HG02623 (cell line): ENCODE measurements around the gene JADE2.

Experiments used
- ATAC-seq: cut with Tn5 transposase; IDR thresholded peaks from one replicate; pipeline ENCODE4 v1.9.1; 2021; ENCODE audit warnings: moderate library complexity; ENCODE audit not compliant: unreplicated experiment

Gene JADE2

GRCh38 chr5:134527961-134528424, 2.5 kb downstream of the JADE2 start:
- no peak for ATAC-seq

GRCh38 chr5:134528556-134528955, 3.1 kb downstream of the JADE2 start:
- no peak for ATAC-seq

GRCh38 chr5:134529460-134529859, 4.0 kb downstream of the JADE2 start:
- no peak for ATAC-seq

GRCh38 chr5:134530301-134531077, 5.0 kb downstream of the JADE2 start:
- no peak for ATAC-seq

GRCh38 chr5:134533115-134533815, 7.8 kb downstream of the JADE2 start:
- ATAC-seq, result no peak

- ATAC-seq, result no peak
Observed at GRCh38 chr5:134534058-134534725, 8.7 kb downstream of the JADE2 start.

GRCh38 chr5:134534726-134535110, 9.2 kb downstream of the JADE2 start:
- ATAC-seq, result no peak

- ATAC-seq, result no peak
Observed at GRCh38 chr5:134536876-134537275, 11.4 kb downstream of the JADE2 start.

GRCh38 chr5:134537297-134537696, 11.8 kb downstream of the JADE2 start:
- no peak for ATAC-seq

- ATAC-seq, result no peak
Observed at GRCh38 chr5:134538296-134538695, 12.8 kb downstream of the JADE2 start.

- no peak for ATAC-seq
Observed at GRCh38 chr5:134539732-134540131, 14.3 kb downstream of the JADE2 start.

GRCh38 chr5:134540747-134541733, 15.6 kb downstream of the JADE2 start:
- no peak for ATAC-seq

GRCh38 chr5:134541736-134542376, 16.4 kb downstream of the JADE2 start:
- ATAC-seq, result no peak

GRCh38 chr5:134543820-134544614, 18.5 kb downstream of the JADE2 start:
- peak; percentile 38 for ATAC-seq

- ATAC-seq, result no peak
Observed at GRCh38 chr5:134545070-134545868, 19.8 kb downstream of the JADE2 start.

- no peak for ATAC-seq
Observed at GRCh38 chr5:134547066-134547465, 21.6 kb downstream of the JADE2 start.

- no peak for ATAC-seq
Observed at GRCh38 chr5:134547579-134547978, 22.1 kb downstream of the JADE2 start.

GRCh38 chr5:134547999-134548658, 22.7 kb downstream of the JADE2 start:
- ATAC-seq, result no peak
